Keratinocyte (primary cell): ENCODE data around the gene CRELD1. TPM values are rescaled to one million over a fixed set of nuclear protein-coding genes. Genes with fewer than 3 reads are reported as not detected.

Experiments used
- DNase-seq: peaks from one replicate; pipeline ENCODE4 v3.0.0-alpha.2; 2011; ENCODE audit warnings: low read depth, missing footprints, low spot score
- FAIRE-seq: peaks from 2 replicates; lab custom pipeline; 2011; peaks lifted over from hg19 to GRCh38; lab: Jason Lieb, UNC
- H2AFZ ChIP-seq: 2 replicates; pipeline ENCODE4 v1.6.0; 2012; ENCODE audit warnings: low read length, control low read depth, inconsistent platforms; ENCODE audit not compliant: control insufficient read depth
- H3K27ac ChIP-seq: 2 replicates; pipeline ENCODE4 v1.5.1; 2011; ENCODE audit warnings: low read length; ENCODE audit not compliant: control insufficient read depth, insufficient read depth
- H3K27me3 ChIP-seq: 3 replicates; pipeline ENCODE4 v1.6.0; 2011; ENCODE audit warnings: low read length; ENCODE audit not compliant: control insufficient read depth, insufficient read depth; ENCODE audit errors: extremely low read depth
- H3K36me3 ChIP-seq, 2 experiments: 2 replicates in 1 of 2; 3 replicates in 1 of 2; pipeline ENCODE4 v1.5.1; 2011; ENCODE audit warnings: low read length in 2 of 2, mild to moderate bottlenecking in 1 of 2; ENCODE audit not compliant: control insufficient read depth in 2 of 2, insufficient read depth in 2 of 2; ENCODE audit errors: extremely low read depth in 1 of 2
- H3K4me1 ChIP-seq: 3 replicates; pipeline ENCODE4 v1.5.1; 2011; ENCODE audit warnings: low read length; ENCODE audit not compliant: control insufficient read depth, insufficient read depth; ENCODE audit errors: extremely low read depth
- H3K4me2 ChIP-seq: 3 replicates; pipeline ENCODE4 v1.6.0; 2011; ENCODE audit warnings: low read depth, low read length; ENCODE audit not compliant: control insufficient read depth, insufficient read depth; ENCODE audit errors: extremely low read depth
- H3K4me3 ChIP-seq, 3 experiments: fragments of 200-600 bp in 1 of 3; sonication (generic) in 1 of 3; 2 replicates in 2 of 3; 3 replicates in 1 of 3; pipeline ENCODE4 v1.5.1; 2011 to 2016; ENCODE audit warnings: low read length in 3 of 3, mild to moderate bottlenecking in 3 of 3, control low read depth in 2 of 3, inconsistent platforms in 1 of 3, low read depth in 1 of 3, mixed read lengths in 1 of 3, mixed run types in 1 of 3, moderate library complexity in 1 of 3; ENCODE audit not compliant: control insufficient read depth in 2 of 3, insufficient read depth in 2 of 3; ENCODE audit errors: extremely low read depth in 1 of 3
- H3K79me2 ChIP-seq: 2 replicates; pipeline ENCODE4 v1.6.0; 2012; ENCODE audit warnings: low read length; ENCODE audit not compliant: control insufficient read depth, insufficient read depth
- H3K9ac ChIP-seq: 3 replicates; pipeline ENCODE4 v1.6.0; 2011; ENCODE audit warnings: low read length; ENCODE audit not compliant: control insufficient read depth, insufficient read depth; ENCODE audit errors: extremely low read depth
- H3K9me1 ChIP-seq: 3 replicates; pipeline ENCODE4 v1.6.0; 2011; ENCODE audit warnings: low read length; ENCODE audit not compliant: control insufficient read depth, insufficient read depth; ENCODE audit errors: extremely low read depth
- H3K9me3 ChIP-seq: 2 replicates; pipeline ENCODE4 v1.5.1; 2012; ENCODE audit warnings: low read depth, low read length; ENCODE audit not compliant: control insufficient read depth
- H4K20me1 ChIP-seq: 3 replicates; pipeline ENCODE4 v1.6.0; 2011; ENCODE audit warnings: low read length; ENCODE audit not compliant: control insufficient read depth, insufficient read depth; ENCODE audit errors: extremely low read depth
- EZH2 ChIP-seq: IDR thresholded peaks from one replicate; pipeline ENCODE4 v1.6.1; 2012; ENCODE audit warnings: inconsistent platforms, mild to moderate bottlenecking, low read length, moderate library complexity
- dilution Hi-C: fragments of 300-500 bp; cut with MboI; formaldehyde crosslinking; loops from one replicate; pipeline ENCODE4 v1.7.0; 2020; ENCODE audit warnings: low sequenced_read_pairs; ENCODE audit not compliant: extremely low pct_ligation_motif_present
- polyA plus RNA-seq, 5 experiments: library from polyadenylated mRNA; depleted of rRNA in 3 of 5; stranded (reverse) in 3 of 5; stranded (forward) in 1 of 5; unstranded in 1 of 5; fragments of >200 nt; gene quantifications; 1 replicate in 1 of 5; 2 replicates in 3 of 5; 3 replicates in 1 of 5; pipeline versions ENCODE4 v1.2.1 to v1.2.3, GENCODE V29; 2011 to 2012; ENCODE audit warnings: missing spikeins in 2 of 5, low read depth in 1 of 5, low replicate concordance in 1 of 5
- TF ChIP-seq, protein P1 (sequence below), 3 experiments: IDR thresholded peaks in 1 of 3; conservative IDR thresholded peaks in 1 of 3; optimal IDR thresholded peaks in 1 of 3; 2 replicates in 2 of 3; 3 replicates in 1 of 3; pipeline versions ENCODE3 to v1.5.1; 2011; ENCODE audit warnings: low read length in 3 of 3, mild to moderate bottlenecking in 3 of 3, moderate library complexity in 2 of 3, control low read depth in 1 of 3, inconsistent platforms in 1 of 3; ENCODE audit not compliant: insufficient read depth in 2 of 3; ENCODE audit errors: extremely low read depth in 1 of 3

The CRELD1 gene
- polyA plus RNA-seq, 1 donor (not counting 4 experiments of a cell fraction or from before 2014, with no cell fraction given): 11.2 TPM

DNA sequence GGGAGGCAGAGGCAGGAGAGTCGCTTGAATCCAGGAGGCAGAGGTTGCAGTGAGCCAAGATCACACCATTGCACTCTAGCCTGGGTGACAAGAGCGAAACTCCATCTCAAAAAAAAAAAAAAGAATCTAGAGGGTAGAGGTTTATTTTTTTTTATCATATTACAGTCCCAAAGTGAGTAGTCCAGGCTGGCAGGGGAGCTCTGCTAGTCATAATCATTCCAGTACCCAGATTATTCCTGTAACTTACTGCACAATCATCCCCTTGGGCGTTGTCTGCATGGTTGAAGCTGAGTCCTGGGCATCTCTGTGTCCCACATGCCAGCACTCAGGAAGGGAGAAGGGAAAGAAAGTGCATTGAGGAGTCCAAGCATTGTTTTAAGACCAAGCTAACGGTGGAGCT lies 8.5 kb downstream of the CRELD1 start:
- H2AFZ ChIP-seq: no peak overlapping the region
- FAIRE-seq (no peak), DNase-seq (no peak)
- TF ChIP-seq, protein P1, sequence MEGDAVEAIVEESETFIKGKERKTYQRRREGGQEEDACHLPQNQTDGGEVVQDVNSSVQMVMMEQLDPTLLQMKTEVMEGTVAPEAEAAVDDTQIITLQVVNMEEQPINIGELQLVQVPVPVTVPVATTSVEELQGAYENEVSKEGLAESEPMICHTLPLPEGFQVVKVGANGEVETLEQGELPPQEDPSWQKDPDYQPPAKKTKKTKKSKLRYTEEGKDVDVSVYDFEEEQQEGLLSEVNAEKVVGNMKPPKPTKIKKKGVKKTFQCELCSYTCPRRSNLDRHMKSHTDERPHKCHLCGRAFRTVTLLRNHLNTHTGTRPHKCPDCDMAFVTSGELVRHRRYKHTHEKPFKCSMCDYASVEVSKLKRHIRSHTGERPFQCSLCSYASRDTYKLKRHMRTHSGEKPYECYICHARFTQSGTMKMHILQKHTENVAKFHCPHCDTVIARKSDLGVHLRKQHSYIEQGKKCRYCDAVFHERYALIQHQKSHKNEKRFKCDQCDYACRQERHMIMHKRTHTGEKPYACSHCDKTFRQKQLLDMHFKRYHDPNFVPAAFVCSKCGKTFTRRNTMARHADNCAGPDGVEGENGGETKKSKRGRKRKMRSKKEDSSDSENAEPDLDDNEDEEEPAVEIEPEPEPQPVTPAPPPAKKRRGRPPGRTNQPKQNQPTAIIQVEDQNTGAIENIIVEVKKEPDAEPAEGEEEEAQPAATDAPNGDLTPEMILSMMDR (optimal IDR thresholded peaks at IDR 0.05 in 1 of 3, IDR thresholded peaks at IDR 0.05 in 1 of 3, conservative IDR thresholded peaks at IDR 0.05 in 1 of 3; ENCODE audit: extremely low read depth in 1 of 3, insufficient read depth in 2 of 3, low read length in 3 of 3): no peak
- no peak for TF ChIP-seq EZH2
- peaks cover 2% of the 10 kb centered on the region for H3K4me1 ChIP-seq
- H3K9me3 ChIP-seq: no peaks in the 10 kb centered on the region
- H4K20me1 ChIP-seq: no peaks in the 10 kb centered on the region
- H3K27me3 ChIP-seq: no peaks in the 10 kb centered on the region
- dilution Hi-C loops: no loop called here
- H3K4me3 ChIP-seq: no peak overlapping the region
- no peak overlapping the region for H3K4me2 ChIP-seq
- no peak overlapping the region for H3K9ac ChIP-seq
- no peak overlapping the region for H3K27ac ChIP-seq
- H3K79me2 ChIP-seq: no peaks in the 10 kb centered on the region
- H3K36me3 ChIP-seq: peaks cover 4 to 21% of the 10 kb centered on the region in 2 experiments
- no peaks in the 10 kb centered on the region for H3K9me1 ChIP-seq

DNA sequence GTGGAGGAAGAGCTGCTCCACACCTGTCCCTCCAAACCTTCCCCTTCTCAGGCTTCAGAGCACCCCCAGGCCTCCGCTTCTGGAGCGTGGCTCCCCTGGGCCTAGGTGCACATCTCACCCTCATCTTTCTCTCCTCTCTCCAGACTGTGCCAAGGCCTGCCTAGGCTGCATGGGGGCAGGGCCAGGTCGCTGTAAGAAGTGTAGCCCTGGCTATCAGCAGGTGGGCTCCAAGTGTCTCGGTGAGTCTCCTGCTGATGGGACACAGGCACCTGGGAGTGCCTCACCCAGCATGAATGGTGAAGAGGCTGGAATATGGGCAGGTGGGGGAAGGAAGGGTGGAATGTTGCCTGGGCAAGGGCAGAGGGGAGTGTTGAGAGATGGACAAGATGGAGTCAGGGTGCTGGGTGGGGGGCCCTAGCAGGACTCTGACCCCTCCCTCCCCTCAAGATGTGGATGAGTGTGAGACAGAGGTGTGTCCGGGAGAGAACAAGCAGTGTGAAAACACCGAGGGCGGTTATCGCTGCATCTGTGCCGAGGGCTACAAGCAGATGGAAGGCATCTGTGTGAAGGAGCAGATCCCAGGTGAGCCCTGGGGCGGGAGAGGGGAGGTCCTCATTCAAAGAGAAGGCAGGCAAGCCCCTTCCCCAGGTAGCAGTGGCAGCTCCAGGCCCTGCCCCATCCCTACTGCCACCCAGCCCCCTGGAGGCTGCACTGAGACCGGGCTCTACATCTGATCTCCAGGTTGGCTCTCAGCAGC lies 9.5 kb downstream of the CRELD1 start:
- no peaks in the 10 kb centered on the region for H3K9me3 ChIP-seq
- dilution Hi-C loops: no loop called here
- no peaks in the 10 kb centered on the region for H3K9me1 ChIP-seq
- H3K4me3 ChIP-seq: no peak overlapping the region
- H4K20me1 ChIP-seq: no peaks in the 10 kb centered on the region
- no peak overlapping the region for H3K27ac ChIP-seq
- FAIRE-seq: no peak
- no peaks in the 10 kb centered on the region for H3K27me3 ChIP-seq
- no peak for DNase-seq
- H3K9ac ChIP-seq: no peak overlapping the region
- H3K4me2 ChIP-seq: no peak overlapping the region
- H3K79me2 ChIP-seq: no peaks in the 10 kb centered on the region
- peaks cover 5% of the 10 kb centered on the region for H3K4me1 ChIP-seq
- H3K36me3 ChIP-seq: peaks cover 1 to 17% of the 10 kb centered on the region in 2 experiments
- no peak overlapping the region for H2AFZ ChIP-seq
- no peak for TF ChIP-seq EZH2
- TF ChIP-seq, protein P1 (optimal IDR thresholded peaks at IDR 0.05 in 1 of 3, IDR thresholded peaks at IDR 0.05 in 1 of 3, conservative IDR thresholded peaks at IDR 0.05 in 1 of 3; ENCODE audit: extremely low read depth in 1 of 3, insufficient read depth in 2 of 3, low read length in 3 of 3): no peak
